ENCODE data around the gene STXBP4.

GRCh38 chr17:55062921-55063320, 94.4 kb downstream of the STXBP4 start:
- TF ChIP-seq CTCF (conservative IDR thresholded peaks at IDR 0.05; ENCODE audit: low read length) (no peak), EZH2phosphoT487 (IDR thresholded peaks at IDR 0.05; ENCODE audit: borderline replicate concordance, low read depth, low read length) (no peak)

All from OCI-LY7 (cell line).